Epithelial cell of esophagus (primary cell): ENCODE data around the gene CEP72.

ENCODE experiments used
- DNase-seq: peaks from one replicate; pipeline ENCODE4 v3.0.0; 2010; ENCODE audit warnings: low read depth
- H3K4me3 ChIP-seq: 2 replicates; pipeline ENCODE4 v1.5.1; 2011; ENCODE audit warnings: mild to moderate bottlenecking, low read length, control low read depth
- TF ChIP-seq, protein P1 (sequence below): IDR thresholded peaks from 2 replicates; pipeline ENCODE4 v1.5.1; 2011; ENCODE audit warnings: low read depth, mild to moderate bottlenecking, low read length, control low read depth, inconsistent platforms; ENCODE audit not compliant: insufficient read depth; ENCODE audit errors: missing control alignments

The CEP72 gene

DNA sequence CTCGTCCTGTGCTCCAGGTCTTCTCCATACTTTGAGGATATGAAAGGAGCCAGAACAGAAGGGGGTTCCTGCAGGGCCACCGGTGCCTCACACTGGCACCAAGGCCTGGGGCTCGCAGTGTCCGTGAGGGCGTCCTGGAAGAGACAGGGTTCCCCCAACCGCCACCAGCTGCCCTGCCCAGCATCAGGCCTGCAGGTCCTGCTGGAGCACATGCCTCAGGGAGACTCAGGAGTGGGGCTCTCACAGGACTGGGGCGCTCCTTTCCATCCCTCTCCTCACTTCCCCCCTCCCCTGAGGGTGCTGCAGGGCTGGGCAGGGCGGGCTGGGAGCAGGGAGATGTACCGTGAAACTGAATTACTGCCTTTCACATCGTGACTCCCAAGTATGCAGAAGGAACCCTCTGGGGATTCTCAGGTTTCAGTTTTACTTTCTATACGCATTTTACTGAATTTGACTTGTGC is 31.7 kb downstream of the CEP72 start:
- H3K4me3 ChIP-seq: no peak overlapping the region
- no peak for DNase-seq

GRCh38 chr5:644509-644908 is 32.4 kb downstream of the CEP72 start:
- no peak for DNase-seq
- H3K4me3 ChIP-seq: no peak overlapping the region
- TF ChIP-seq, protein P1, sequence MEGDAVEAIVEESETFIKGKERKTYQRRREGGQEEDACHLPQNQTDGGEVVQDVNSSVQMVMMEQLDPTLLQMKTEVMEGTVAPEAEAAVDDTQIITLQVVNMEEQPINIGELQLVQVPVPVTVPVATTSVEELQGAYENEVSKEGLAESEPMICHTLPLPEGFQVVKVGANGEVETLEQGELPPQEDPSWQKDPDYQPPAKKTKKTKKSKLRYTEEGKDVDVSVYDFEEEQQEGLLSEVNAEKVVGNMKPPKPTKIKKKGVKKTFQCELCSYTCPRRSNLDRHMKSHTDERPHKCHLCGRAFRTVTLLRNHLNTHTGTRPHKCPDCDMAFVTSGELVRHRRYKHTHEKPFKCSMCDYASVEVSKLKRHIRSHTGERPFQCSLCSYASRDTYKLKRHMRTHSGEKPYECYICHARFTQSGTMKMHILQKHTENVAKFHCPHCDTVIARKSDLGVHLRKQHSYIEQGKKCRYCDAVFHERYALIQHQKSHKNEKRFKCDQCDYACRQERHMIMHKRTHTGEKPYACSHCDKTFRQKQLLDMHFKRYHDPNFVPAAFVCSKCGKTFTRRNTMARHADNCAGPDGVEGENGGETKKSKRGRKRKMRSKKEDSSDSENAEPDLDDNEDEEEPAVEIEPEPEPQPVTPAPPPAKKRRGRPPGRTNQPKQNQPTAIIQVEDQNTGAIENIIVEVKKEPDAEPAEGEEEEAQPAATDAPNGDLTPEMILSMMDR: no peak

More for the DNA sequence above, 31.7 kb downstream of the CEP72 start:
- TF ChIP-seq, protein P1: no peak

- H3K4me3 ChIP-seq: no peak overlapping the region
- no peak for DNase-seq
- TF ChIP-seq, protein P1: no peak
These were observed 32.8 kb downstream of the CEP72 start for GRCh38 chr5:644971-645370.

DNA sequence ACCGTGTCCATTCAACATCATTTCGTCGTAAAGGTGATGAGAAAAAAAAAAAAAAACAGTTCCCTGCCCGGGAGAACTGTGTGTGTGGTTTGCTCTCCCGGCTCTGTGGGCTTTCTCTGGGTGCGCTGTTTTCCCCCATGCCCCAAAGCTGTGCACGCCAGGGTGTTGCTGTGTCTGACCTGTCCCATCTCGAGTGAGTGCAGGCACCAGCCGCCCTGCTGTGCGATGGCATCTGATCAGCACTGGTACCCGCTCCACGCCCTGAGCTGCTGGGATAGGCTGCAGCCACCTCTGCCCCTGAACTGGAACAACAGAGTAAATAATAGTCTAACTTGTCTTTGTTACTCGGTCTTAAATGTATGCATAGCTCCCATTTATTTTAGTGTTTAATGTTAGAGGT is 33.3 kb downstream of the CEP72 start:
- DNase-seq: no peak
- H3K4me3 ChIP-seq: no peak overlapping the region
- TF ChIP-seq, protein P1: no peak

DNA sequence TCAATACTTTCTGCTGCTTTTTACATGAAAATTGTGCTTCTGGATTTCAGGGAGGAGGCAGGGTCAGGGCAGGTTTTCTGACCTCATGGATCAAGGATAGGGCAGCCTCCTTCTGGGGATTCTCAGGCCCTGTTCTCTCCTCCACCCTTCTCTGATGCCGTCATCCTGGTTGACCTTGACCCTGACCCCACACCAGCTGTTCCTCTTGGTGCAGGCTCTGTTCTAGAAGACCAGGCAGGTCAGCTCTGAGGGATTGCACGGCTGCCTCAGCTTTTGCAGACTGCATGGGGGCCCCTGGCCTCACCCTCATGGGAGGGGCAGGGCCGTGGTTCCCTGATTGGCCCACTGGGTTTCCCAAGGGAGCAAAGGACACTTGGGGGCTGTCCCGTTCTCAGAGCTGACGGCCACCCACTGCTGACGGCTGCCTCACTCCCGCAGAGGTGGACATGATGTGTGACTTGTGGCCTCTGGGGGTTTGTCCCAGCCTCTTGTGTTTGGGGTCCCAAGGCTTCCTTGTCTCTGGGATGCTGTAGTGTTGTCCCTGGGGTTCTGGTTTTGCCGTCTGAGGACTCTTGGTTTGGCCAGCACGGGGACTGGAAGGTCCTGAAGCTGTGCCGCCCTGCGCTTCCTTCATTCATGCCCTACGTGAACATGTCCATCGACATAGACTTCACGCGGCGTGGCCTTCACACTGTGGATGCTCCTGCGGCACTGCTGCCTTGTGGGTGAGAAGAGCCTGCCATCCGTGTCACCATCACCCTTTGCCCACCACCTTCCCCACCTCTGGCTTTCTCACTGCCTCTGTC is 34.5 kb downstream of the CEP72 start:
- no peak overlapping the region for H3K4me3 ChIP-seq
- DNase-seq: no peak
- TF ChIP-seq, protein P1: no peak

- no peak overlapping the region for H3K4me3 ChIP-seq
- TF ChIP-seq, protein P1: no peak
- no peak for DNase-seq
These were observed 35.2 kb downstream of the CEP72 start for GRCh38 chr5:647311-647710.

GRCh38 chr5:647727-648126 is 35.6 kb downstream of the CEP72 start:
- no peak overlapping the region for H3K4me3 ChIP-seq
- TF ChIP-seq, protein P1: no peak
- no peak for DNase-seq
